ENCODE data around the gene RHOBTB1.
"Not testable (repeated sequence)": the region's sequence is repeated elsewhere in the genome, so short reads cannot be mapped to it uniquely, and the experiment has no call there.

Gene RHOBTB1, protein sequence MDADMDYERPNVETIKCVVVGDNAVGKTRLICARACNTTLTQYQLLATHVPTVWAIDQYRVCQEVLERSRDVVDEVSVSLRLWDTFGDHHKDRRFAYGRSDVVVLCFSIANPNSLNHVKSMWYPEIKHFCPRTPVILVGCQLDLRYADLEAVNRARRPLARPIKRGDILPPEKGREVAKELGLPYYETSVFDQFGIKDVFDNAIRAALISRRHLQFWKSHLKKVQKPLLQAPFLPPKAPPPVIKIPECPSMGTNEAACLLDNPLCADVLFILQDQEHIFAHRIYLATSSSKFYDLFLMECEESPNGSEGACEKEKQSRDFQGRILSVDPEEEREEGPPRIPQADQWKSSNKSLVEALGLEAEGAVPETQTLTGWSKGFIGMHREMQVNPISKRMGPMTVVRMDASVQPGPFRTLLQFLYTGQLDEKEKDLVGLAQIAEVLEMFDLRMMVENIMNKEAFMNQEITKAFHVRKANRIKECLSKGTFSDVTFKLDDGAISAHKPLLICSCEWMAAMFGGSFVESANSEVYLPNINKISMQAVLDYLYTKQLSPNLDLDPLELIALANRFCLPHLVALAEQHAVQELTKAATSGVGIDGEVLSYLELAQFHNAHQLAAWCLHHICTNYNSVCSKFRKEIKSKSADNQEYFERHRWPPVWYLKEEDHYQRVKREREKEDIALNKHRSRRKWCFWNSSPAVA

DNA sequence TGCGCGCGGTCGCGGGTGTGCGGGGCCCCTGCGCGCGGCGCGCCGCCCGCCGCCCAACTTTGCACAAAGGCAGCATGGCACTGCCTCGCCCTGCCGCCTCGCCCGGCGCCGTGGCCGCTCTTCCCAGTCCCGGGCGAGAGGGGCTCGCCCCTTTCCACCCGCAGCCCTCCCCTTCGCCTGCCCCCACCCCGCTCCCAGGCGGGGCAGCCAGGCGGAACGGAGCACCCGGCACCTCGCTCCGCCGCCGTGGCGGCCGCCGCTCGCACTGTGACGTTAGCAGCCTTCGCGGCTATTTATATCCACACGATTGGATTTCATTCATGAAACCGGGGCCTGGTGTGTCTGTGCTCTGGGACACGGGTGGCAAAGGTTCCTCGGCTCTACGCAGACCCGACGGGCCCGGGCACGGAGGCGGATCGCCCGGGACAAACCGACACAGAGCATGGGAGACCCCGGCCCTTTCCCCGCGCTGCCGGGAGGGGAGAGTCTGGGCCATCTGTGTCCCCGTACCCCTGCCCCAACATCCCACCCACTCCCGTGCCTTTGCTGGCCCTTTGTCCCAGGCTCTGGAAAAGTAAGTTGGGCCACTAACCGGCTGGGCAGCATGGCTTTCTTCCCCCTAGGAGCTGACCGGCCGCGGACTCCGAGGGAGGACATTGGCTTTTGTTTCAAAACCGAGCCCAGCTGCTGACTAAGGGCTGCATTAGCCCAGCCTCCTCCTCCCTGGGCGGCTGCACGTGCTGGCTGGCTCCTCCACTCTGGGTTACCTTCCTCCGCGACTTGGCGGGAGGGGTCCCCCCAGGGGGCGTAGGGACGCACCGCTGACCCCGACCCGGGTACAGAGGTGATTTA, at the start of gene RHOBTB1:
TSS of gene RHOBTB1 (minus strand) at position 128 of the 852 bp plus-strand sequence. CDS start 32,643 bp downstream, outside the sequence.
- DNase-seq (ENCODE audit: low read depth in 2 of 2): no peak

DNA sequence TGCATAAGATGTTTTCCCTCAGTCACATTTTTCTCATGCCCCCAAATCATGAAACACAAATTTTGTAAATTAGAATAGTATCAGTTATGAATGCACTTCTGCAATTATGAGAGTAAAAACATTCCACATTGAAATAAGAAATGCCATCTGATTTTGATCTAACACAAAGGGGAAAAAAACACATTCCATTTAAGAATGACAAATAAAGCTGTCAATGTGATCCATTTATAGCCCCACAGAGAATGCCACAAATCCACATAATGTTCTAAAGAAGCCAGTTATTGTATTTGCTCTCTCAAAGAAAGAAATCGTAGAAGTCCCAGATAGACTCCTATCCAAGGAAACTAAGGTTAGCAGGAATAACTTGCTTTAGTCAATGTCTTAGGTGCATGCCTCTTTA, 48.7 kb upstream of the RHOBTB1 start:
- DNase-seq (ENCODE audit: low read depth in 2 of 2): no peak

- no peak for DNase-seq (ENCODE audit: low read depth in 2 of 2)
Observed at GRCh38 chr10:60990663-60991062, 46.7 kb upstream of the RHOBTB1 start.

DNA sequence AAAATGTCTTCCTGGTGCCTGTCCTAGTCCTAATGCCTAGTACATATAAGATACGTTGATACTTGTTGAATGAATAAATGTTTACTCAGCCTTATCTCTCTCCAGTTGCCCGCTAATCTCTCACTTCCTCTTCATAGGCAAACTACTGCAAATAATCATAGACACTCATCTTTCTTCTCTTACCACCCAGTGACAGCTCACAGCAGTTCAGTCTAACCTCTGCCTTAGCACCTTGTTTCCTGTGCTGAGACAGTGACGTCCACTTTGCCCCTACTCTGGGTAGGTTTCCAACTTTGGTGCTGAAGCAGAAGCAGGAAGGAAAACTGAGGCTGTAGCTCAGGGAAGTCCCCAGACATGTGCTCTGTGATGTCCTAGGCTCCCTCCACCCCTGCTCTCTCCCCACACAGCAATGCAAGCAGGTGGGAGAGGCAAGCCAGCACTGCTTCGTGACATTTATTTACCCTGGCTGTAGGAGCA, 45.5 kb upstream of the RHOBTB1 start:
- no peak for DNase-seq (ENCODE audit: low read depth in 2 of 2)

GRCh38 chr10:60986791-60987190, 42.8 kb upstream of the RHOBTB1 start:
- no peak for DNase-seq (ENCODE audit: low read depth in 2 of 2)

DNA sequence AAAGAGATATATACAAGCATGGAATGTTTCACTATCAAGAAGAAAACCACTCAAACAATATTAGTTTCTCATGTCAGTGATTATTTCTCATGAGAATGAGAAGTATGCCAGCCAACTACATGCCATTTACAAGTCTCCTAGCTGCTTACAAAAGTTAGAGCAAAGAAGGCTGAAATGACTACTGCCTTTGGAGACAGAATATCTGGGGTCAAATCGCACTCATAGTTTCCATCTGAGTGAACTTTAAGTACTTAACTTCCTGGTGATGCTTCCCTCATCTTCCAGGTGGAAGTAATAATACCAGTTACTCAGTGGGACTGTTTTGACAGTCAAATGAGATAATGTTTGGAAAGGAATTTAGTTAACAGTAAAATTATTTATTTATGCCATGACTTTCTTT, 42.0 kb upstream of the RHOBTB1 start:
- no peak for DNase-seq (ENCODE audit: low read depth in 2 of 2)

- DNase-seq (ENCODE audit: low read depth in 2 of 2): no peak
Observed at GRCh38 chr10:60980997-60981396, 37.0 kb upstream of the RHOBTB1 start.

GRCh38 chr10:60979667-60980104, 35.7 kb upstream of the RHOBTB1 start:
- no peak for DNase-seq (ENCODE audit: low read depth in 2 of 2)

GRCh38 chr10:60978287-60979115, 34.5 kb upstream of the RHOBTB1 start:
- no peak for DNase-seq (ENCODE audit: low read depth in 2 of 2)

GRCh38 chr10:60977161-60978122, 33.5 kb upstream of the RHOBTB1 start:
- DNase-seq (ENCODE audit: low read depth in 2 of 2): no peak

DNA sequence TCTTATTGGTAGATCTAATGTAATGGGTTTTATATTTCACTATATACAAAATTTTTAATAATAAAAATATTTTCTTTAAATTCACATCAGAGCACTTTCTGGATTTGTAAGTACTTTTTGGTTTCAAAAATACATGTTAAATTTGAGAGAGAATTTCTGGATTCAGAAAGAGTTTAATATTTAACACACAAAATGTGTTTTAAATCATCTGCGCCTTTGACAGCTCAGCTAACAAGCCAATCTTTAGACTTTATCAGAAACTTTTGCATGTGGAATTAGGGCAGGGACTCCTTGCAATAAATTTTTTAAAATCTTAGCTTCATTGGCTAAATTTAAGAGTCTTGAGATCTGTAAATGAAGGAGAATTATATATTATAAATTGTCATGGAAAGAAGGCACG, 32.7 kb upstream of the RHOBTB1 start:
- no peak for DNase-seq (ENCODE audit: low read depth in 2 of 2)

GRCh38 chr10:60975716-60976115, 31.7 kb upstream of the RHOBTB1 start:
- DNase-seq (ENCODE audit: low read depth in 2 of 2): no peak

- DNase-seq (ENCODE audit: low read depth in 2 of 2): no peak
Observed at GRCh38 chr10:60974463-60975149, 30.6 kb upstream of the RHOBTB1 start.

- no peak for DNase-seq (ENCODE audit: low read depth in 2 of 2)
Observed at GRCh38 chr10:60973086-60973485, 29.1 kb upstream of the RHOBTB1 start.

- DNase-seq (ENCODE audit: low read depth in 2 of 2): not testable (repeated sequence)
Observed at GRCh38 chr10:60972181-60972580, 28.2 kb upstream of the RHOBTB1 start.

DNA sequence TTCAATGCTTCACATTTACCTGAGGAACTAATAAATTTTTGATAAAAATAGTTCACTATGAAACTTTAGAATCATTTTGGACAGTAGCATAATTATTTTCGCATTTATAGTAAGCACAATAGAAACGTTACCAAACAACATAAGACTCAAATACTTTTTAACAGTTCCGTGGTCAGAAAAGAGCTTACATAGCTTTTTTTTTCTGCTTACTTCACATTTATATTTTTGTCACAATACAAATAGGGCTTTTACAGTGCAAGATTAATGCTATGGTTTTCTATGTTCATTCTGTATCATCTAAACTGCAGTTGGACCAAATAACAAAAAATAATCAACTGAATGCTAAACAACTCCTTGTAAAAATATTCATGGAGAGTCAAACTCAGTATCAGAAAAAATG, 26.5 kb upstream of the RHOBTB1 start:
- no peak for DNase-seq (ENCODE audit: low read depth in 2 of 2)

DNA sequence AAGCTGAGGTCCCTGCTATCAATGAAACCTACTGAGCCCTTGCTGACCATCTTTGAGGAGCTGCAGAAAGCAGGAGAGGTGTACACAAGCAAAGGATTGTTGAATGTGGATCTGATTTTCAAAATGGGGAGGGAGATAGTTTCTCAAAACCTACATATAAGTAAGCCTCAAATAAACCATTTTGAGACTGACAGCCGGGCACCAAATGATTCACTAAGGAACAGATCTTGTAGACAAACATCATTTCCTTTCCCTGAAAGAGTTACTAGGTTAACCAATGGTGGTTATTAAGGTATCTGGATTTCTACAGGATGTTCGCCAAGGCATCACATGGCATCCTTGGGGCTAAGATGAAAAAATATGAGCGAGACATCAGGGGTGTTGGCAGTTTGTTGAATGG, 24.5 kb upstream of the RHOBTB1 start:
- DNase-seq (ENCODE audit: low read depth in 2 of 2): no peak

DNA sequence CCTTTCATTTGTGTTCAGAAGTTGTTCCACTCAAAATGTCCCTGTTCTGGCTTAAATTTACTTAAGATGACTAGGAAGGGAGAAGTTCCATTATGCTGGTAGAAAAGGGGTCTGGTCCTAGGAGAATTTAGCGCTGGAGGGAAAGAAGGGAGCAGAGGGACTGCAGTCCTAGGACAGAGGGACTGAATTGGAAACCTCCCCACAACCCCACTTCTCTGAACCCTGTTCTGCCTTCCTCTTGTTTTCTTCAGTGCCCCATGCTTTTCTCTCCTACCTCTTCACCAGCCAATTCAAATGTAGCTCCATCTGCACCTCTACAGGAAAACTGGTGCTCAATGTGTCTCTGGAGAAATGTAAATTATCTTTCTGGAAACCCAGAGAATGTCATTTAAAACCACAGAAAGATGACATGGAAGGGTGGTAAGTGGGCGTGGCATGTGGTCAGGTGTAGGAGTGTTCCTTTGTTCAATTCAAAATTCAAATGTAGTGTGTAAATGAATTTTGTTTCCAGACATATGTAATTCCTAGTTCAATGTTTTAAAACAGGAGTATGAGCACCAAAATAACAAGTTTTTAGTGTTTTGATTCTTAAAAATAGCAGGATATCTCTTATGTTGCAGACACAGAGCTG, 24.0 kb upstream of the RHOBTB1 start:
- no peak for DNase-seq (ENCODE audit: low read depth in 2 of 2)

DNA sequence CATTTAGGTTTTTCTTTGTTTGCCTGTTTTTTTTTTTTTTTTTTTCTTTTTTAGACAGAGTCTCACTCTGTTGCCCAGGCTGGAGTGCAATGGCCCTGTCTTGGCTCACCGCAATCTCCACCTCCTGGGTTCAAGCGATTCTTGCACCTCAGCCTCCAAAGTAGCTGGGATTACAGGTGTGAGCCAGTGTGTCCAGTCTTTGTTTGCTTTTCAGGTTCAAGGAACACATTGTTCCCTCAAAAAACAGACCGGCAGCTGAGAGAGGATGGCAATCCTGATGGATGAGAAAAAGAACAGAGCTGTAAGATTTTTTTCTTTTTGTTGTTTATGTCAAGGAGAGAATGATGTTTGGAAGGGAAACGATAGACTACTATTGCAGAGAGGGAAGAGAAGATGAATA, 23.3 kb upstream of the RHOBTB1 start:
- DNase-seq (ENCODE audit: low read depth in 2 of 2): no peak

Measured in stimulated activated CD8-positive, alpha-beta memory T cell treated with anti-CD3 and anti-CD28 coated beads, Interleukin-15, amount 100 ng/mL, for 48 hours (primary cell).